Duodenal mucosa (tissue), 2 donors: ENCODE results near the gene HOXC4.
"Not testable (repeated sequence)": the region's sequence is repeated elsewhere in the genome, so short reads cannot be mapped to it uniquely, and the experiment has no call there.

ENCODE experiments used
- H3K27ac ChIP-seq: one replicate; pipeline ENCODE4 v1.7.0; 2013; ENCODE audit warnings: low read depth, low read length
- H3K27me3 ChIP-seq, 2 donors: one replicate each; pipeline ENCODE4 v1.7.0; 2013; ENCODE audit warnings: low read length in 2 of 2, control low read depth in 1 of 2; ENCODE audit not compliant: insufficient read depth in 2 of 2, control insufficient read depth in 1 of 2
- H3K36me3 ChIP-seq, 2 donors: one replicate each; pipeline ENCODE4 v1.7.0; 2013; ENCODE audit warnings: low read length in 2 of 2, control low read depth in 1 of 2; ENCODE audit not compliant: insufficient read depth in 2 of 2, control insufficient read depth in 1 of 2
- H3K4me1 ChIP-seq, 2 donors: one replicate each; pipeline ENCODE4 v1.7.0; 2013; ENCODE audit warnings: low read length in 2 of 2, control low read depth in 1 of 2; ENCODE audit not compliant: insufficient read depth in 2 of 2, control insufficient read depth in 1 of 2
- H3K4me3 ChIP-seq, 2 donors: one replicate each; pipeline ENCODE4 v1.7.0; 2013; ENCODE audit warnings: low read length in 2 of 2, low read depth in 1 of 2
- H3K9ac ChIP-seq, 2 donors: one replicate each; pipeline ENCODE4 v1.7.0; 2013; ENCODE audit warnings: low read length in 2 of 2, low read depth in 1 of 2
- H3K9me3 ChIP-seq, 2 donors: one replicate each; pipeline ENCODE4 v1.7.0; 2013; ENCODE audit warnings: low read length in 2 of 2, control low read depth in 1 of 2; ENCODE audit not compliant: control insufficient read depth in 1 of 2

The HOXC4 gene

DNA sequence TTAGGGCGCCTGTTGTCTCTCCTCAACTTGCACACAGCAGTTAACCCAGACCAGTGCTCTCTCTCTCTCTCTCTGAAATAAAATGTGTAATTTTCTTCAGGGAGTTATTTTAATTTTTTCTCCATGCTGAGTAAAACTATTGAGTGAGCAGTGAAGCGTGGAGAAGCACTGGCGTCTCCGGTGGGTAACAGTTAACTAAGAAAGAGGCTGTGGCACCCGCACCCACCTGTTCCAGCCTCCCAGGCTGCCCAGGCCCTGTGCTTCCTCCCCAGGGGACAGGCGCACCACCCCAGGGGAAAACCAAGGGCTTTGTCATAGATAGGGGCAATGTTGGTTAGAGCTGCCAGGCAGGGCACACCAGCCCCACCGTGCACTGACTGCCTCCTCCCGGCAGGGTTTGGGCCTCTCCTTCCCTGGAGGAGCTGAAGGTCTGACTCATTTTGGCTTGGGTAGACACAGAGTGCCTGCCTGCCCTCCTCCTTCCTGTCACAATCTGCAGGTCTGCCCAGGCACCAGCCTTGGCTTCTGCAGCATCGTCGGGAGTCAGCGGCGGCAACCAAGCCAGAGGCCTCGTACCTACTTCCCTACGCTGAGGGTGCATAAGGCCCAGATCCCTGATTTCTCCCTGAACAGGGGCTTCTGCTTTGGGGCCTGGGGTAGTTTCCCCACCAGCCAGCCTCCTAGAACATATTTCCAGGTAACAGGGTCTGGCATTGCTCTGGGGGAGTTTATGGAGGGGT lies 16.8 kb upstream of the HOXC4 start:
- peaks cover 77 to 92% of the 10 kb centered on the region in 2 donors for H3K27me3 ChIP-seq
- peaks cover 0 to 7% of the 10 kb centered on the region in 2 donors for H3K4me1 ChIP-seq
- no peak overlapping the region for H3K9ac ChIP-seq
- no peaks in the 10 kb centered on the region for H3K9me3 ChIP-seq
- H3K4me3 ChIP-seq, result no peak overlapping the region
- no peak overlapping the region for H3K27ac ChIP-seq
- no peaks in the 10 kb centered on the region for H3K36me3 ChIP-seq

DNA sequence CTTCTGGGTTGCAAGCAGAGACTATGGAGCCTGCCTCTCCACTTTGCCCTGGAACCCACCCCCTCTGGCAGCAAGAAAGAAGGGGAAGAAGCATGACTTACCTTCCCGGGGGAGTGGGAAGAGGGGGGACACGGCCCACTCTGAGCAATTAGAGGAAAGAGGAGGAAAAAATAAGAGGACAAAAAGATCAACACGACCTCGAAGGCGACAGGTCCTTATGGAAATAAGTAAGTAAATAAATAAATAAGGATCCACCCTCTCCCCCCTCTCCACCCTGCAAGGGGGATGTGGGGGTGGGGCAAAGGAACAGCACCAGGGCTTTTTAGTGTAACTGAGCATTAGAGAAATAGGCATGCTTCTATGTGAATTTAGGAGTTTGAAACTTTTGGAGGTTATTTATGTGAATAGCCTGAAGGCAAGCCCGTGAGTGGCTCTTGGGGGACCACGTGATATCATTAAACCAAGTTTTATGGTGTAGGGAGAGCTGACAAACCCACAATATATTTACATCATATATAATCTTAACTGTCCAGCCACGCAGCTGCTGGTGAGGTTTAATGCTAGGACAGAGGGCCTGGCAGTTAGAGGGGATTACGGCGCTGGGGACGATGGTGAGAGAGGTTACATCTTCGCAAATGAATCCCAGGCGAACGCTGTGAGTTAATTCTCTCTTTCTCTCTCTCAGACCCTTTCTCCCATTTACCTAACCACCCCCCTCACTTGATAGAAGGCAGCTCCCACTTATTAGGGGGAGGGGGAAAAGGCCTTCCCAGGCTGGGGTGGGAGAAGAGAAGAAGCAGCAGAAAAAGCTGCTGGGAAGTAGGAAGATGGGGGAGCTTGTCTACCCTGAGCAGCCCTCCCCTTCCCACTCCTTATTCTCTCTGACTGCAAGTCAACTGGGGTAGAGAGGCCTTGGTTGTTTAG lies 16.0 kb upstream of the HOXC4 start:
- peaks cover 0 to 7% of the 10 kb centered on the region in 2 donors for H3K4me1 ChIP-seq
- no peak overlapping the region for H3K4me3 ChIP-seq
- H3K9me3 ChIP-seq, result no peaks in the 10 kb centered on the region
- peaks cover 77 to 90% of the 10 kb centered on the region in 2 donors for H3K27me3 ChIP-seq
- H3K36me3 ChIP-seq, result no peaks in the 10 kb centered on the region
- no peak overlapping the region for H3K9ac ChIP-seq
- no peak overlapping the region for H3K27ac ChIP-seq

DNA sequence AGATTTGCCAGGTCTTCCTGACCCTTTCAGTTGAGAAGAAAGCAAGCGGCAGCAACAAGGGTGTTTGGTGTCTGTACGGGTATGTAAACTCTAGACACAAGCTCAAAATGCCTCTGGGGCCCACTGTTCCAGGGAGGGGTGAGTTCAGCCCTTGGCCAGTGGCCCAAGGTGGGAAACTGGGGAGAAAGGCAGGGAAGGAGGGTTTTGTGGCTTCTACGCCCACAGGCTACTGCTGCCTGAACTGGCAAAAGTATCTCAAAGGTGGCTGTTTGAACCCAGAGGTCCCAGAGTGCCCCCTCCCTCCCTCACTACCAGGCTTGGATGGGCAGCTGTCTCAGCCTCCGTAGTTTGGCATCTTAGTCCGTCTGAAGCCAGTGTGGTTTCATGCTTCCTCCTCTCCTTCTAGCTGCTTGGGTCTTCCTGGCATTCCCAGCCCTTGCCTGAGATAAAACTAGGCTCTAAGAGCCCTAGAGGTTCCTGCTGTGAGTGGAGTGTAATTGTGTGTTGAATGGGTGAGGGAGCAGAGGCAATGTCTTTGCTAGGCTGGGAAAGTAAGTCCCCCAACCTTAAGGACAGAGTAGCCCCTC lies 15.3 kb upstream of the HOXC4 start:
- H3K4me1 ChIP-seq, result peaks cover 0 to 2% of the 10 kb centered on the region in 2 donors
- H3K9me3 ChIP-seq, result no peaks in the 10 kb centered on the region
- H3K9ac ChIP-seq, result no peak overlapping the region
- H3K4me3 ChIP-seq, result no peak overlapping the region
- H3K27me3 ChIP-seq, result peaks cover 79 to 90% of the 10 kb centered on the region in 2 donors
- no peak overlapping the region for H3K27ac ChIP-seq
- no peaks in the 10 kb centered on the region for H3K36me3 ChIP-seq

DNA sequence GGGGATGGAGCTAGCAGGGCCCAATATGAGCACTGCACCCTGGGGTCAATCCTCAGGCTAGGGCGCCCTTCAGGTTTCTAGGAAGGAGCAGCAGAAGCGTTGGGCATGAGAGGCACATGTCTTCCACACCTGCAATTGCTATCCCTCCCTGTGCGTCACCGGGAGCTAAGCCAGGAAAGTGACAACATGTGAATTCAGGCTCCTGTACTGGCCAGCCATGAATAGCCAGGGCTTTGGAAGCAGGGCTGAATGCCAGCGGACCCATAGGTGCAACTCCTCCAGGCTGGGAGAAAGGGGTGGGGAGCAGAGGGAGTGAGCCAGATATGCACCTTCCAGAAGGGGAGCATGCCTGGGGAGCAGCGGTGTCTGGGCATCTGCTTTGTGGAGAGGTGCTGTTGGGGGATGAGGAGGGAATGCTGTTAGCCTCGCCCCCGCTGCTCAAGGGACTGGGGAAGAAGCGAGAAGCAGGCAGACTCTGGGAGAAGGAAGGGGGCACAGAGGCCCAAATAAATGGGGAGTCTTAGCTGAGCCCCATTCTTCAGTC lies 14.7 kb upstream of the HOXC4 start:
- no peaks in the 10 kb centered on the region for H3K36me3 ChIP-seq
- H3K27me3 ChIP-seq, result peaks cover 81 to 92% of the 10 kb centered on the region in 2 donors
- no peak overlapping the region for H3K4me3 ChIP-seq
- H3K9ac ChIP-seq, result no peak overlapping the region
- H3K27ac ChIP-seq, result no peak overlapping the region
- H3K9me3 ChIP-seq, result no peaks in the 10 kb centered on the region
- H3K4me1 ChIP-seq, result no peaks in the 10 kb centered on the region

DNA sequence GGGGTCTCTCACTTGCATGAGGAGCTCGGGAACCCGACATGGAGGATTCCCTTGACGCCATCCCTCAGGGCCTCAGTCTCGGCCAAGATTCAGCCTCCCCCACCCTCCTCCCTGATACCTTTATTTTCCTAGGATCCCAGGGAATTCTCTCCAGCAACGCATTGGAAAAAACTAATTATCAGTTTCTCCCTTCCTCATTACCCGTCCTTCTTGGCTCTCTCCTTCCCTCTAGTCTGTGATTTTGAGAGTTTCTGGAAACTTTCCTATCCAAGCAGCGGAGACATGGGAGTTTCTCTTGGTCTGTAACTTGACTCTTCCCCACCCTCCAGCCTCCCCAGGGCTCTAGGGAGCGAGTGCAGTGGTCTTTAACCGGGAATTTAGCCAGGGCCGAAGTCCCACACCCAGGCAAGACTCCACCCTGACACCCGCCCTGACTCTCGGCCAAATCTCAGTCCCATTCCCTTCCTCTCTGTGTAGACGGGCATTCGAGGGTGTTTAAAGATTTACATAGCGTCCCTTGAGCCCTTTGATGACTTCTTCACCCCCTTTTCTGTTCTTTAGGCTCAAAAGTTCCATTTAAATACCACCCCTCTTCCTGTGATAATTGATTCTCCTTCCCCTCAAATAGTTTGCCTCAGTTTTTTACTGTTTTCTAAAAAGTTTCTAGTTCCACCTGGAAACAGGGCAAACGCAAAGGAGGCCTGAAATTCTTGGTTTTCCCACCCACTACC lies 14.1 kb upstream of the HOXC4 start:
- Histone ChIP-seq H3K4me3 (no peak overlapping the region), H3K27me3 (peaks cover 81 to 92% of the 10 kb centered on the region in 2 donors), H3K9me3 (no peaks in the 10 kb centered on the region), H3K27ac (no peak overlapping the region), H3K4me1 (no peaks in the 10 kb centered on the region), H3K9ac (no peak overlapping the region), H3K36me3 (no peaks in the 10 kb centered on the region)

DNA sequence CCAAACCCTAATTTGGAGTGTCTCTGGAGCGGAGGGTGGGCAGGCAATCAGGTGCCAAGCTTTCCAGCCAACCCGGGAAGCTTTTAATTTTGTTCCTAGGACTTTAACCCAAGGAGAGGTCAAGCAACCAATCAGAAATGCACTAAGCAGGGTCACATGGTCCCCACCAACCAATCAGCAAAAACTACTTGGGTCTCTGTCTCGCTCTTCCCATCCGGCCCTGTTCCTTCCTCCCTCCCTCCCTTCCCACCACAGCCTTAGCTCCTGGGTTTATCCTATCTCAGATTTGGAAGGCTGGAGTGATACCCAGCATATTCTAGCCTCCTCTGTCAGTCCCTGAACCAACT lies 13.5 kb upstream of the HOXC4 start:
- Histone ChIP-seq H3K27ac (no peak overlapping the region), H3K9ac (no peak overlapping the region), H3K27me3 (peaks cover 81 to 92% of the 10 kb centered on the region in 2 donors), H3K4me3 (no peak overlapping the region), H3K9me3 (no peaks in the 10 kb centered on the region), H3K36me3 (no peaks in the 10 kb centered on the region), H3K4me1 (no peaks in the 10 kb centered on the region)

DNA sequence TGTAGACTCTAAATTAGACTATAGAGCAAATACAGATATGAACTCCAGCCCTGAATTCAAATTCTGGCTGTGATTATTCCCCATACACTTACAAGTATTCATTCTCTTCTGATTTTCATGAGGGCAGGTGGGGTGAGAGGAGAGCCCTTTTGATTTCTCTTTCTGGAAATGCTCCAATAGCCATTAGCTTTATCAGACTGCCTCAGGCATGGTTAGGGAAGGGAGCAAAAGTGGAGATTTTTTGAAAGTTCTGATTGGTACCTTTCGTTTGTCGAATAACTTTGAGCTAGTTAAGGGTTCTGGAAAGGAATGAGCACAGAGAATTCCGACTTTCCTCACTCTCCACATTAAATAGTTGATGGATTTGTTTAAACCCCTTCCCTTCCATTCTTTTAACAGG lies 13.0 kb upstream of the HOXC4 start:
- Histone ChIP-seq H3K4me1 (no peaks in the 10 kb centered on the region), H3K9ac (no peak overlapping the region), H3K4me3 (no peak overlapping the region), H3K27ac (no peak overlapping the region), H3K9me3 (no peaks in the 10 kb centered on the region), H3K36me3 (no peaks in the 10 kb centered on the region), H3K27me3 (peaks cover 81 to 92% of the 10 kb centered on the region in 2 donors)

DNA sequence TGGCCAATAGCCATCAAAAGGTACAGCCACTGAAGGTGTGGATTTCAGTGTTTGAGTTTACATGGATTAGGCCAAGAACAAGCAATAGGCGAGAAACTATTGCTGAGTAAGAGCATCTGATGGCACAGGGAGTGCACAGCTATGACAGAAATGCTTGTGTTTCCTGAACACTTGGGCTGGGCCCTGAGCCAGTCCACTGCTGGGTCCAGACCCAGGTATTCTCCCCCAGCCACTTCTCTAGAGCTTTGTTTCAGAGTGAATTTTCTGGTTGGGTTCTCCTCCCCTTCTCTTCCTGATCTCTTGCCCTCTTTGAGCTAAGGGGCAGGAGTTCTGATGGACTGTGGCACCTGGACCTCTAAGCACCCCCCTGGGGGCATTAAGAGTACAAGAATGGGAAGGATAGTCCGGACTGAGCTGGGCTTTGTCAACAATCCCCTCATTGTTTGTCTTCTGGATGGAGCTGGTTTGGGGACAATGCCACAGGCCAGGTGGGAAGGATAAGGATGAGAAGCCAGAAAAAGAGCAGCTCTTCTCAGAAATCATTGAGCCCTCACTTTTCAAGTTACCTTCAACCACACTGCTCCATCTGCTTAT lies 12.4 kb upstream of the HOXC4 start:
- Histone ChIP-seq H3K27me3 (peaks cover 80 to 92% of the 10 kb centered on the region in 2 donors), H3K27ac (no peak overlapping the region), H3K9ac (no peak overlapping the region), H3K4me1 (no peaks in the 10 kb centered on the region), H3K4me3 (no peak overlapping the region), H3K9me3 (no peaks in the 10 kb centered on the region), H3K36me3 (no peaks in the 10 kb centered on the region)

DNA sequence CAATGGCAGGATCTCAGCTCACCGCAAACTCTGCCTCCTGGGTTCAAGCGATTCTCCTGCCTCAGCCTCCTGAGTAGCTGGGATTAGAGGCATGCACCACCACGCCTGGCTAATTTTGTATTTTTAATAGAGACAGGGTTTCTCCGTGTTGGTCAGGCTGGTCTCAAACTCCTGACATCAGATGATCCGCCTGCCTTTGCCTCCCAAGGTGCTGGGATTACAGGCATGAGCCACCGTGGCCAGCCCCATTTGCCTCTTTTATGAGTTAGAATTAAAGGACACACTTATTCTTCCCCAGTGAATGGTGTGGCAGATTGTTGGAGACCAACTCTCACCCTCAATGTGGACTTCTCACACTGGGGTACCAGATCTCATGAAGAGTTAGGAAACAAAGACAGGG lies 11.6 kb upstream of the HOXC4 start:
- H3K9me3 ChIP-seq, H3K4me3 ChIP-seq, H3K9ac ChIP-seq, H3K27ac ChIP-seq, H3K36me3 ChIP-seq, H3K4me1 ChIP-seq: not testable (repeated sequence)
- H3K27me3 ChIP-seq, result peaks cover 79 to 92% of the 10 kb centered on the region in 2 donors
